Measurements from ENCODE around the gene ZNF469.

ZNF469 gene

DNA sequence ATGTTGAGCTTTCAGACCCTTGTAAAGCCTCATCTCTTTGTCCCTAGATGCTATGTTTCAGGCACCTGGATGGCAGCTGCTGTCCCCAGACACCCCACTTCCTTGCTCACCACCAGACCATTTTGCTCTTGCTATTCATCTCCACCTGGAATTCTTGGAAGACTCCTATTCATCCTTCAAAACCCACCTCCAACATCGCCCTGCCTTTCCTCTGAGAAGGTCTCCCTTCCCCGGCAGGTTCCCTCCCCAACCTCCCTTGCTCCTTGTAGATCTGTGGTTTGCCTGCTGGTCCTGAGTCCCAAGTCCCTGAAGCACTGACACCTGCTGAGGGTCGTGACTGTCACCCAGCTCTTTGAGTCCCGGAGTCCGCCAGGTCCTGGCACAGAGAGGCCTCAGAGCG, 9.9 kb downstream of the ZNF469 start:
- TF ChIP-seq ZFX (IDR thresholded peaks at IDR 0.05), result no peak
- TF ChIP-seq CTCF (conservative IDR thresholded peaks at IDR 0.05), result no peak
- H3K27ac ChIP-seq, result no peak overlapping the region

GRCh38 chr16:88393034-88393433, 10.3 kb downstream of the ZNF469 start:
- TF ChIP-seq CTCF (conservative IDR thresholded peaks at IDR 0.05) (no peak), ZFX (IDR thresholded peaks at IDR 0.05) (no peak)
- no peak overlapping the region for H3K27ac ChIP-seq

GRCh38 chr16:88393571-88393970, 10.8 kb downstream of the ZNF469 start:
- TF ChIP-seq ZFX (IDR thresholded peaks at IDR 0.05) (no peak), CTCF (conservative IDR thresholded peaks at IDR 0.05) (no peak)

GRCh38 chr16:88394426-88394825, 11.7 kb downstream of the ZNF469 start:
- TF ChIP-seq CTCF (conservative IDR thresholded peaks at IDR 0.05) (no peak), ZFX (IDR thresholded peaks at IDR 0.05) (no peak)
- no peak overlapping the region for H3K27ac ChIP-seq

More at GRCh38 chr16:88393571-88393970, 10.8 kb downstream of the ZNF469 start:
- H3K27ac ChIP-seq, result no peak overlapping the region

DNA sequence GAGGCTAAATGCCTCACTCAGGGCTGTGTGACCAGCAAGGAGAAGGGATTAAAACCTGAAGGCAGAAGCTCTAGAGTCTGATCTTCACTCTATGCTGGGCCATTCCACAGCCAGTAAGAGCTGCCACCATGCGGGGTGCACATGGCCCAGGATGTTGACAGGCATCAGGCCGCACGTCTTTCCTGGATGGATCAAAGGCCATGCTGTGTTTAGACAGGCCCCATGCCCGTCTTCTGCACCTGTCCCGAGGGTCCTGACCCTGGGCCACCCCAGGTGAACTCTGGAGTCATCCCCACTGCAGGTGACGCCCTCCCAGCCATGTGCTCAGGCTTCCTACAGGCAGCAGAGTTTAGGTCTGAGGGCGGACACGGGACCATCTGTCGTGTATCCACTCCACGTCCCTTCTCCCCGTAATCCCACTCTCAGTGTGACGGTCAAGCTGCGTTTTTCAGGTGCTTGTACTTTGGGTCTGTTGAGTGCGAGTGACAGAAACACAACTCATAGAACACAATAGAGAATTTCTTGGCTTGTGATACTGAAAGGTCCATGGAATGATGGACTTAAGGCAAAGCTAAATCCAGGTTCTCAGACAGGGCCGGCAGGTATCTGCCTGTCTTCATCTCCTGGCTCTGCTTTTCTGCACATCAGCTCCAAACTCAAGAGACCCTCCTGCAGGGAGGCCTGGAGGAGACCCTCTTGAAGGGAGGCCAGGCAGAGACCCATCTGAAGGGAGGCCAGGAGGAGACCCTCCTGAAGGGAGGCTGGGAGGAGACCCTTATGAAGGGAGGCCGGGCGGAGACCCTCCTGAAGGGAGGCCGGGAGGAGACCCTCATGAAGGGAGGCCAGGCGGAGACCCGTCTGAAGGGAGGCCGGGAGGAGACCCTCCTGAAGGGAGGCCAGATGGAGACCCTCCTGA, 13.2 kb downstream of the ZNF469 start:
- no peak overlapping the region for H3K27ac ChIP-seq
- TF ChIP-seq CTCF (conservative IDR thresholded peaks at IDR 0.05) (no peak), ZFX (IDR thresholded peaks at IDR 0.05) (no peak)

DNA sequence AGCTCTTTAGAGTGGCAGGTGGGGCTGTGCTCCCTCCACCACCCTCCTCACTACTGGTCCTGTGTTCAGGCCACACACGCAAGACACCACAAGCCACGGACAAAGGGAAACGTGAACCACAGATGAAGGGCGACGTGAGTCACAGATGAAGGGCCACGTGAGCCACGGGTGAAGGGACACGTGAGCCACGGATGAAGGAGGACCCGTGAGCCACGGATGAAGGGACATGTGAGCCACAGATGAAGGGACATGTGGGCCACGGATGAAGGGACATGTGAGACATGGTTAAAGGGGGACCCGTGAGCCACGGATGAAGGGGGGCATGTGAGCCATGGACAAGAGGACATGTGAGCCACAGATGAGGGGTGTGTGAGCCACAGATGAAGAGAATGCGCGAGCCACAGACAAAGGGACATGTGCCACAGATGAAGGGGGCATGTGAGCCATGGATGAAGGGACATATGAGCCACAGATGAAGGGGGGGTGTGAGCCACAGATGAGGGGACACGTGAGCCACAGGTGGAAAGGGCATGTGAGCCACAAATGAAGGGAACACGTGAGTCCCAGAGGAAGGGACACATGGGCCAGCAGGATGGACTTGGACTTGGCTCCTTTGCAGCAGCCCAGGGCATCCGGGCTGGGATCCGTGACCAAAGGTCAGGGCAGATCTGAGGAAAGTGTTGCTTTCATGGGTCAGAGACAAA, 15.6 kb downstream of the ZNF469 start:
- no peak overlapping the region for H3K27ac ChIP-seq
- TF ChIP-seq ZFX (IDR thresholded peaks at IDR 0.05) (no peak), CTCF (conservative IDR thresholded peaks at IDR 0.05) (no peak)

DNA sequence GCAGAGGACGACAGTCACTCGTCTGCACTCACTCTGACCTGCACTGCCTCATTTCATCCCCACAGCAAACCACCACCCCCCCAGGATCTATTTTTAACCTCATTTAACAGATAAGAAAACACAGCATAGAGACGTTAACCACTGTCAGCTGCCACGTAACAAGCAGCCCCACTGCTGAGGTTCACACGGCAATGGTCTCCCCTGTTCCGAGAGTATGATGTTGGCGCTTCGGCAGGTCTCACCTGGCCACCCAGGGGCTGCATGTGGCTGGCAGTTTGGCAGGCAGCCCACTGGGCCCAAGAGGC, 16.1 kb downstream of the ZNF469 start:
- no peak overlapping the region for H3K27ac ChIP-seq
- no peak for TF ChIP-seq ZFX (IDR thresholded peaks at IDR 0.05)
- TF ChIP-seq CTCF (conservative IDR thresholded peaks at IDR 0.05), result no peak

All from C4-2B (cell line).